Heart left ventricle (tissue), 16 donors: ENCODE data around the gene CIB1. TPM values are rescaled to one million over a fixed set of nuclear protein-coding genes. Genes with fewer than 3 reads are reported as not detected.

Experiments used
- ATAC-seq, 4 donors: fragments of 200-7000 bp; cut with Tn5 transposase; one replicate each; pipeline ENCODE4 v1.9.1; 2020 to 2022; ENCODE audit warnings: moderate library complexity in 4 of 4, mild to moderate bottlenecking in 3 of 4, moderate number of reproducible peaks in 1 of 4
- DNase-seq, 5 donors: peaks; one replicate each; pipeline ENCODE4 v3.0.0-alpha.2; 2020
- H3K27ac ChIP-seq, 12 donors: fragments of 200-600 bp; sonication (generic) in 4 of 12; one replicate each; pipeline versions ENCODE4 v1.5.0 to v1.8.0; 2016 to 2022; ENCODE audit warnings: mild to moderate bottlenecking in 2 of 12
- H3K27me3 ChIP-seq, 9 donors: fragments of 200-600 bp; sonication (generic) in 2 of 9; one replicate each; pipeline versions ENCODE4 v1.5.1 to v1.8.0; 2016 to 2022; ENCODE audit warnings: mild to moderate bottlenecking in 3 of 9
- H3K36me3 ChIP-seq, 9 donors: fragments of 200-600 bp; sonication (generic) in 2 of 9; one replicate each; pipeline versions ENCODE4 v1.5.0 to v1.8.0; 2018 to 2022; ENCODE audit warnings: mild to moderate bottlenecking in 2 of 9
- H3K4me1 ChIP-seq, 12 donors: fragments of 200-600 bp; sonication (generic) in 4 of 12; one replicate each; pipeline versions ENCODE4 v1.5.0 to v1.8.0; 2016 to 2022; ENCODE audit warnings: mild to moderate bottlenecking in 3 of 12
- H3K4me3 ChIP-seq, 12 donors: fragments of 200-600 bp; sonication (generic) in 4 of 12; one replicate each; pipeline versions ENCODE4 v1.5.0 to v1.8.0; 2017 to 2022; ENCODE audit warnings: mild to moderate bottlenecking in 9 of 12, moderate library complexity in 4 of 12
- H3K9me3 ChIP-seq, 12 donors: fragments of 200-600 bp; sonication (generic) in 4 of 12; one replicate each; pipeline versions ENCODE4 v1.5.0 to v1.8.0; 2016 to 2022; ENCODE audit warnings: mild to moderate bottlenecking in 1 of 12
- POLR2A ChIP-seq, 2 donors: fragments of 450-650 bp; IDR thresholded peaks; one replicate each; pipeline ENCODE4 v1.6.1; 2017; ENCODE audit warnings: antibody characterized with exemption in 2 of 2, mild to moderate bottlenecking in 2 of 2, moderate library complexity in 2 of 2
- WGBS, 4 donors: extraction: QIAGEN DNeasy Blood & Tissue Kit in 2 of 4; methylation state at CpG; one replicate each; pipeline versions ENCODE4 v1.1.5 to v1.1.7; 2013 to 2018; 5-methylcytosine and 5-hydroxymethylcytosine counted together
- intact Hi-C, 10 donors: fragments of 100-400 bp; cut with DNase I; formaldehyde crosslinking; loops; one replicate each; pipeline versions ENCODE4 v1.11.1 to v1.14.2; 2022
- polyA plus RNA-seq, 2 donors: library from polyadenylated mRNA; stranded (reverse); fragments of 200-250 nt; gene quantifications; one replicate each; pipeline ENCODE4 v1.2.3, GENCODE V29; 2013
- total RNA-seq, 9 donors: library from RNA; depleted of rRNA in 2 of 9; stranded (reverse); fragments of >200 nt in 2 of 9; fragmentation: NEBNext Ultra II Directional in 3 of 9; extraction: Animal tissue kit (Norgen Biotek cat#: 25700) in 3 of 9; gene quantifications; one replicate each; pipeline versions ENCODE4 v1.1.0 to v1.2.4, GENCODE V29; 2016 to 2023
- TF ChIP-seq, protein P1 (sequence below), 12 donors: fragments of 200-600 bp; sonication (generic) in 4 of 12; IDR thresholded peaks; one replicate each; pipeline versions ENCODE4 v1.5.0 to v1.8.0; 2018 to 2022; ENCODE audit warnings: antibody characterized with exemption in 12 of 12, mild to moderate bottlenecking in 5 of 12
- donor health status: ischemic (EF 13 %, LVEDD 7.1; RV severe dilation, severe dysfunction).
- donor health status: healthy with polysubstance abuse.
- donor health status: DM: no; HTN: yes; CAD: no.
- donor health status: DM: no; HTN: no; CAD: no.
- donor health status: ischemic (EF 25% LVEDD 6.9; RV normal size, moderate dysfunction).
- donor health status: ischemic (EF 25% LVEDD 5.7; RV mildly dilated, moderate dysfunction).
- donor health status: healthy.
- donor health status: DM: yes; HTN: yes; CAD: no.
- donor health status: ischemic (EF 35%, LVEDD 5.7; RV mildly dilated, moderate dysfunction).
- donor health status: nonischemic (EF 11% LVEDD 7.7; RV severe dilation, severe dysfunction).
- donor health status: DM: yes; HTN: yes; CAD: no.
- donor health status: PGD.
- donor health status: ischemic (EF 29% LVEDD 5.4; RV normal size, mild dysfunction).
- donor health status: nonischemic (EF 23%, LVEDD 6.1; RV moderate dilation, normal function).

Gene CIB1
- total and polyA plus RNA-seq, 11 donors: 38.7 to 145 (median 80.8) TPM

DNA sequence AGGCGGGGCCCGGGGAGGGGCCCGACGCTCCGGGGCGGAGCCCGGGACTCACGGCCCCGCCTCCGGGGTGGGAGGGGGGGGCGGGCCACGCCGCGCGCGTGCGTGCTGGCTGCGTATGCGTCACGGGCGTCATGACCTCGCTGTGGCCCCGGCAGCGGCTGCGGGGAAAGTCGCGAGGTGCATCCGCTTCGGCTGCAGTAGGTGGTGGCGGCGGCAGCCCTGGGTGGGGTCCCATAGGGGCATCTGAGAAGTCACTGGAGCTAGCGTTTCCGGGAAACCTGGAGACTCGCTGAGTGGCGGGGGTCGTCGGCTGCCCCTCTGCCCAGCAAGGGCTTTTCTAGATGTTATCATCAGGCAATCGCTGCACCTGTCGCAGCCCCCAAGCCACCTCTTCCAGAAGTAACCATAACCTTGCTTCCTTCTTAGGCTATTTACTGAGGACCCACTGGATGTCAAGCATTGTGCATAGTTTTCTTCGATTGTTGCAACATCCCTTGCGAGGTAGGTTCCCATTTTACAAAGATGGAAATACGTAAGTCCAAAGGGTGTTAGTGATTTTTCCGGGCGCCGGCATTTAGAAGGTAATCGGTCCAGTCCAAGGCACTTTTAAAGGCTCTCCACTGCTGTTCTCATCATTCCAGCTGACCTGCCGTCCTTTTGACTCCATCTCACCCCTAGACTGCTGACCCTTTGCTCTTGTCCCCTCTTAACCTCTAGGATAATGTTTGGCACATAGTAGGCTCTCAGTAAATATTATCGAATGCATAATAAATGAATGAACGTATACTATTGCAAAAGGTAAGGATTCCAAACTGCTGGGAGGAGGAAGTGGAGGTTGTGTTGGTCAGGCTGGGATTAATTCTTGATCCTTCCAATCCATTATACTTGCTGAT lies 601 bp upstream of the CIB1 start, which contains the start of gene GDPGP1:
Gene GDPGP1, plus strand, starts transcription at position 114 of the 893 bp plus-strand sequence. CDS start 6,700 bp downstream, outside the sequence.
- Histone ChIP-seq H3K4me1 (peaks cover 3 to 47% (median 27%) of the 10 kb centered on the region in 12 donors), H3K4me3 (peak within 1 kb of the TSS; percentile 70 to 98 (median 84)), H3K9me3 (no peaks in the 10 kb centered on the region), H3K27me3 (no peaks in the 10 kb centered on the region), H3K36me3 (peaks cover 0 to 67% (median 45%) of the 10 kb centered on the region in 9 donors), H3K27ac (peak within 1 kb of the TSS; percentile 67 to 98 (median 92))
- WGBS, 4 donors: 5 to 20% (median 6%) methylated on average over 12 to 49 of the region's 49 CpGs
- ATAC-seq (no peak), DNase-seq (no peak)
- TF ChIP-seq POLR2A (IDR thresholded peaks at IDR 0.05): peak in 1 of 2 donors; percentile 90
- TF ChIP-seq, protein P1, sequence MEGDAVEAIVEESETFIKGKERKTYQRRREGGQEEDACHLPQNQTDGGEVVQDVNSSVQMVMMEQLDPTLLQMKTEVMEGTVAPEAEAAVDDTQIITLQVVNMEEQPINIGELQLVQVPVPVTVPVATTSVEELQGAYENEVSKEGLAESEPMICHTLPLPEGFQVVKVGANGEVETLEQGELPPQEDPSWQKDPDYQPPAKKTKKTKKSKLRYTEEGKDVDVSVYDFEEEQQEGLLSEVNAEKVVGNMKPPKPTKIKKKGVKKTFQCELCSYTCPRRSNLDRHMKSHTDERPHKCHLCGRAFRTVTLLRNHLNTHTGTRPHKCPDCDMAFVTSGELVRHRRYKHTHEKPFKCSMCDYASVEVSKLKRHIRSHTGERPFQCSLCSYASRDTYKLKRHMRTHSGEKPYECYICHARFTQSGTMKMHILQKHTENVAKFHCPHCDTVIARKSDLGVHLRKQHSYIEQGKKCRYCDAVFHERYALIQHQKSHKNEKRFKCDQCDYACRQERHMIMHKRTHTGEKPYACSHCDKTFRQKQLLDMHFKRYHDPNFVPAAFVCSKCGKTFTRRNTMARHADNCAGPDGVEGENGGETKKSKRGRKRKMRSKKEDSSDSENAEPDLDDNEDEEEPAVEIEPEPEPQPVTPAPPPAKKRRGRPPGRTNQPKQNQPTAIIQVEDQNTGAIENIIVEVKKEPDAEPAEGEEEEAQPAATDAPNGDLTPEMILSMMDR (IDR thresholded peaks at IDR 0.05): no peak
- intact Hi-C loops: loop anchor here in 4 of 10 donors (1.0 to 5.0 kb wide), 4 partner anchors 15 to 33 kb away; partner anchors contain the start of genes NGRN (in 4 of the 4) and TTLL13 (in 1 of the 4)

DNA sequence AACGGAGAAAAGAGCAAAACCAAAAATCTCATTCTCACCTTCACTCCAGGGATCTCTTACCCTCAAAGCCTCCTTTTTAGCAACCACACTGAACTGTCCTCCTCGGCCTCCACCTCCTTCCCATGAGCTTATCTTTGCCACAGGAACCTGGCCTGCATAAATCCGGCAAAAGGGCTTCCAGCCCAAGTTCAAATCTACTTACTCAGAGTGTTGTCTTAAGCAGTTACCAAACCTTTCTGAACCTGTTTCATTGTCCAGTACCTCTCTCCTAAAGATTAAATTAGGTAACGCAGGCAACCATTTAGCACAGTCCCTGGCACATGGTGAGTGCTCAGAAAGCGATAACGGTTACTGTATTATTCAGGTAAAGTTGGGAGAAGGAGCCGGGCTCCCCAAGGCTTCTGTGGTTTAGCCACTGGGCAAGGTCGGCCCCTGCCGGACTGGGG lies 777 bp downstream of the CIB1 start:
- Histone ChIP-seq H3K27me3 (no peaks in the 10 kb centered on the region), H3K4me1 (peaks cover 3 to 53% (median 30%) of the 10 kb centered on the region in 12 donors), H3K36me3 (peaks cover 0 to 67% (median 48%) of the 10 kb centered on the region in 9 donors), H3K27ac (peak overlapping the region; percentile 54 to 98 (median 90)), H3K4me3 (peak overlapping the region; percentile 54 to 98 (median 84)), H3K9me3 (no peaks in the 10 kb centered on the region)
- ATAC-seq (no peak), DNase-seq (no peak)
- WGBS, 4 donors: 12 to 14% (median 14%) methylated on average over 9 of the region's 9 CpGs
- no peak for TF ChIP-seq POLR2A (IDR thresholded peaks at IDR 0.05)
- TF ChIP-seq, protein P1 (IDR thresholded peaks at IDR 0.05): peak in 4 of 12 donors; percentile 13 to 57 (median 40)
- intact Hi-C loops: loop anchor here in 2 of 10 donors (2.0 to 5.0 kb wide), 2 partner anchors 34 to 338 kb away; partner anchors contain the start of gene NGRN (in 1 of the 2)

DNA sequence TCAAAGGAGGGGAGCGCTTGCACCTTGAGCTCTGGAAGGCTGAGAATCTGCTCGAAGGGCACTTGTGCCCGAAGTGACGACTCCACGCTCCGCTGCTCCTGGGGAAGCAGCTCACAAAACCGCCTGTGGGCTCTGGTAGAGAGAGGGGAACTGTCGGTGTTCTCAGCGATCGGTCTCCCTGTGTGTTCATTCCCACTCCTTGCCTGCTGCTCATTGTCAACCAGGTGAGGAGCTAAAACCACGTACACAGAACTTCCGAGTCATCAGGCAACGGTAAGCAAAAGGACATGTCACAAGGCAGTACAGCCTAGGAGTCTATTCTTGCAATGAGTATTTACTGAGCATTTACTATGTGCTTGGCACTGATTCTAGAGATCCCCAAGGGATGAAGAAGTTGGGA lies 1.5 kb downstream of the CIB1 start:
- 83 to 92% (median 88%) methylated on average over 13 of the region's 13 CpGs for WGBS, 4 donors
- H3K4me3 ChIP-seq: peak overlapping the region in 3 of 12 donors; percentile 82 to 97 (median 93)
- H3K4me1 ChIP-seq: peaks cover 3 to 53% (median 30%) of the 10 kb centered on the region in 12 donors
- H3K27ac ChIP-seq: peak overlapping the region in 4 of 12 donors; percentile 81 to 95 (median 88)
- H3K9me3 ChIP-seq: no peaks in the 10 kb centered on the region
- no peak for TF ChIP-seq POLR2A (IDR thresholded peaks at IDR 0.05)
- TF ChIP-seq, protein P1 (IDR thresholded peaks at IDR 0.05): no peak
- DNase-seq (no peak), ATAC-seq (no peak)
- intact Hi-C loops: loop anchor here in 2 of 10 donors (2.0 to 5.0 kb wide), 2 partner anchors 35 to 337 kb away; partner anchors contain the start of gene NGRN (in 1 of the 2)
- H3K27me3 ChIP-seq: no peaks in the 10 kb centered on the region
- peaks cover 0 to 67% (median 48%) of the 10 kb centered on the region in 9 donors for H3K36me3 ChIP-seq
